GM13977 (cell line): ENCODE data around the gene SMYD2.

Experiments used
- DNase-seq: peaks from one replicate; pipeline ENCODE4 v3.0.0; 2012; ENCODE audit warnings: low spot score
- in situ Hi-C: fragments of 300-500 bp; cut with MboI; formaldehyde crosslinking; loops from one replicate; pipeline ENCODE4 v1.12.0; 2022; ENCODE audit warnings: low sequenced_read_pairs, low pct_unique_long_range_greater_than_20kb, mixed read lengths, inconsistent platforms; ENCODE audit not compliant: unreplicated experiment
- TF ChIP-seq, protein P1 (sequence below): IDR thresholded peaks from 2 replicates; pipeline ENCODE4 v1.5.1; 2012; ENCODE audit warnings: mild to moderate bottlenecking, control low read depth; ENCODE audit not compliant: insufficient read depth; ENCODE audit errors: extremely low read depth, missing control alignments

The SMYD2 gene

DNA sequence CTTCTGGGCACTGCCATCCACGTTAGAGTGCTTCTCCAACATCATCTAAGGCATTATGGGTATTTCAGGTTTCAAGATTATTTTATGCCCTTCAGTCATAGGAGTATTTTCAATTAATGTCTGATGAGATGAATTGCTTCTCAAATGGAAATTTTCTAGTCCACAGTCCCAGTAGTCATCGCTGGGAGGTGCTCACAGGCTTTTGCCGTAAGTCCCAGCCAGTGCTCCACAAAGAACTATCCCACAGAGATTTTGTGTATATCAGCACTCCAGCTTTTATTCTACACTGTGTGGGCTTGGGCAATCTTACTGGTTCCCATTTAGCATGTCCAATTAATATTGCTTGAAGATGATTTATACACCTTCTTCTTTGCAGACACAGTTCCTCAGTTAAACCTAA lies 61.0 kb downstream of the SMYD2 start:
- in situ Hi-C loops, result no loop called here
- no peak for DNase-seq
- TF ChIP-seq, protein P1, sequence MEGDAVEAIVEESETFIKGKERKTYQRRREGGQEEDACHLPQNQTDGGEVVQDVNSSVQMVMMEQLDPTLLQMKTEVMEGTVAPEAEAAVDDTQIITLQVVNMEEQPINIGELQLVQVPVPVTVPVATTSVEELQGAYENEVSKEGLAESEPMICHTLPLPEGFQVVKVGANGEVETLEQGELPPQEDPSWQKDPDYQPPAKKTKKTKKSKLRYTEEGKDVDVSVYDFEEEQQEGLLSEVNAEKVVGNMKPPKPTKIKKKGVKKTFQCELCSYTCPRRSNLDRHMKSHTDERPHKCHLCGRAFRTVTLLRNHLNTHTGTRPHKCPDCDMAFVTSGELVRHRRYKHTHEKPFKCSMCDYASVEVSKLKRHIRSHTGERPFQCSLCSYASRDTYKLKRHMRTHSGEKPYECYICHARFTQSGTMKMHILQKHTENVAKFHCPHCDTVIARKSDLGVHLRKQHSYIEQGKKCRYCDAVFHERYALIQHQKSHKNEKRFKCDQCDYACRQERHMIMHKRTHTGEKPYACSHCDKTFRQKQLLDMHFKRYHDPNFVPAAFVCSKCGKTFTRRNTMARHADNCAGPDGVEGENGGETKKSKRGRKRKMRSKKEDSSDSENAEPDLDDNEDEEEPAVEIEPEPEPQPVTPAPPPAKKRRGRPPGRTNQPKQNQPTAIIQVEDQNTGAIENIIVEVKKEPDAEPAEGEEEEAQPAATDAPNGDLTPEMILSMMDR, result no peak

DNA sequence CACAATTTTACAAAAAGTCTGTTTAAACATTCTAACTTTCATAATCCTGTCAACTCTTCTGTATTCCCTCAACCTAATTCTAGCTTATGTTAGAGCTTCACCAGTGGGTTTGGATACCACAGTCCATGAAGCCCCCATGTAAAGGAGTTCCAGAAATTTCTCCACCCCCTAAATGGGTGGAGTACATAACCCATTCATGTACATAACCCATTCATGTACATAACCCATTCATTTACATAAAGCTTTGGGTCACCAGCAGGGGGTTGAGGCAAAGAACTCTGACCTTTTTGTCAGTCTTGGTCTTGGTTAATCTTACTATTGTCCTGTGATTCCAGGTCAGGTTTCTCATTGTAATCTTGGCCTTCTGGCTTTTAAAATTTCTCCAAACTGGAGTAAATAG lies 61.6 kb downstream of the SMYD2 start:
- no peak for DNase-seq
- TF ChIP-seq, protein P1, result no peak
- in situ Hi-C loops, result no loop called here

DNA sequence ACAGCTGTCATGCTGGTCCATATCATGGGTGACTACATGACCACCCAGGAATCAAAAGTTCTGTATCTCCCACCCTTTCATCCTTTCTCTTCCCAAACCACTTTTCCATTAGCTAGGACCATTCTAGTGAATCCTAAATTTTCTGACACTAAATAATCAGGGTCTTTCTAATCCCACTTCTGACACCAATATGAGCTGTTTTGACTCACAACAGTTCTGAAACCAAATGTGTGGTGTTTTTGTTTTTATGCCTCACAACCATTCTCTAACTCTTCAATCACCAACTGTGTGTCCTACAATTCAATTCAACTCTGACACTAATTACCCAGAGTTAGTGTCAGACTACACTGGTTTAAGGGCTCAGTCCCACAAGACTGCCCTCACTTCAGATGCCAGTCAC lies 63.9 kb downstream of the SMYD2 start:
- no peak for DNase-seq
- TF ChIP-seq, protein P1, result no peak
- in situ Hi-C loops, result no loop called here

DNA sequence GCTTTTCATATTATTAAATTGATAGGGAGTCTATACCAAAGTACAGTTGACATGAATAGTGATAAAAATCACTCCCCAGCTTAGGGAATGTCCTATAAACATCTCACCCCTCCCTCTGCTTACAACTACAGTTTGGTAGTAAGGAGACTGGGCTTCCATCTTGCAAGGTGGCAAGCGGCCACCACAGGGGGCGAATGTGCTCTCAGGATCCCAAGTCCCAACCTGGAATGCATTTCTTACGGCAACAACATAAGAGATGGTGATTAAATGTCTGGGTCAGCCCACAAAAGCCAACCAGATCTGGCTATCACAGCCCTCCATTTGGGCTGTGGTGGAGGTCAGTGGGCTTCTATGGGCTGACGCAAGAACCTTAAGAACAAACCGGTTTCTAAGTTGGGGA lies 68.0 kb downstream of the SMYD2 start:
- in situ Hi-C loops, result no loop called here
- DNase-seq, result no peak
- TF ChIP-seq, protein P1, result no peak

DNA sequence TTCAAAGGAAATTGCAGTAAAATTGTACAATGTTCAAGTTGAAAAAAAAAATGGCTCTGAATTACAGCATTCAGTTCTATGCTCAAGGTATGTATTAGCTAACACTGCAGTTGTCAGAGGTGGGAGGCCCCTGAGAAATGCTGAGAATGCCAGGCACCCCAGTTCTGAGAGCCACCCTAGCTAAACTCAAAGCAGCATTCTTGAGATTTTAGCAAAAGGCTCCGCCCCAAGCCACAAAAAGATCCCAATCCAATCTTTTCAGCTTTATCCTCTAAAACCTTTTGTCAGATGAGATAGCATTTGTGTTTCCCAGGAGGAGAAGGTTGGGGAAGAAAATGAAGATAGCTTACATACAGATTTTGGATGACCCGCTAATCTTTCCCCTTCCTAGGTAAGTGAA lies 68.8 kb downstream of the SMYD2 start:
- TF ChIP-seq, protein P1, result no peak
- in situ Hi-C loops, result no loop called here
- no peak for DNase-seq

DNA sequence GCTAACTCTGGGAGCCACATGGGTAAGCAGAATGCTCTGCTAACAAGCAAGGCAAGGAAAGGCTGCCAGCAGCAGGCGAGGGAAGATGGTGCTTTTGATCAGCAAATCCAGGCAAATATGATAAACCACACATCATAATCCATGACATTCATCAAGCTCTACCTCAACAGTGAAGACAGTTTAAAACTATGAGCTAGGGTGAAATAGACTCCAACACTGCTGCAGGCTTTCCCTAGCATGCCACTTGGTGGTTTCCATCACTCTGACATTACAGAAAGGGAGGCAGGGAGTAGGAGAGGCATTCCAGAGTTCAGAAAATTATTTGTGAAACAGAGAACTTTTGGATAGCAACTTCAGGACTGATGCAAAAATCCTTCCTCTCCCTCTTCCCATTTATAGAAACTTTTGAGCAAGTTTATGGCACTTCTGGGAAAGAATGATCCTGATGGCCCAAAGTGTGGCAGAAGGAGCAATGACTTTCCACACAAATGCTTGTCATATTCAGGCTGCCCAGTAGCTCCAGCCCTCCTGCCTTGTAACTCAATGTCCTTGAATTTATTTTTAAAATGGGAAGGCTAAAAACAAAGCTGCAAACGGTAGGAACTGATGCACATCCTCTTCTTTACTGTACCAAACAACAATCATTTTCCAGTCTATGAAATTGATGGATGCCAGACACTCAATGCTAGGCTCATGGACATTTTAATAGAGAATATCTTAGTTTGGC lies 70.8 kb downstream of the SMYD2 start:
- no peak for DNase-seq
- TF ChIP-seq, protein P1, result no peak
- in situ Hi-C loops, result no loop called here

DNA sequence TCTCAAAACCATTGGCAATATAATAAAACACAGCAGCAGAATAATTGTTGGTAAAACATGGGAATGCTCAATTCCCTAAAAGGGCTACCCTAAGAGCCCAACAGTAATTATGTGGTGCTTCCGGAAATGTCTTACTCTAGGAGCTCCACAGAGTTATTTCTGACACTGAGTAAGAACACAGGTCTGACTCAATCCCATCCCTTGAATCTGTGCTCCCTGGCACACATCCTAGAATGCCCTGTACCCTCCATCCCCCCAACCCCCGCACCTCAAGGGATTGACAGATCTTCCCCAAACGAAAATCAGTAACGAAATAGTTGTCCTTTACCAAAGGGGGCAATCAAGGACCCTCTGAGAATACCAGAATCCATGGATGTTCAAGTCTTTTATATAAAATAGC lies 71.9 kb downstream of the SMYD2 start:
- DNase-seq, result no peak
- in situ Hi-C loops, result no loop called here
- TF ChIP-seq, protein P1, result no peak
